Measurements from ENCODE around the gene TPCN2.

Gene TPCN2

DNA sequence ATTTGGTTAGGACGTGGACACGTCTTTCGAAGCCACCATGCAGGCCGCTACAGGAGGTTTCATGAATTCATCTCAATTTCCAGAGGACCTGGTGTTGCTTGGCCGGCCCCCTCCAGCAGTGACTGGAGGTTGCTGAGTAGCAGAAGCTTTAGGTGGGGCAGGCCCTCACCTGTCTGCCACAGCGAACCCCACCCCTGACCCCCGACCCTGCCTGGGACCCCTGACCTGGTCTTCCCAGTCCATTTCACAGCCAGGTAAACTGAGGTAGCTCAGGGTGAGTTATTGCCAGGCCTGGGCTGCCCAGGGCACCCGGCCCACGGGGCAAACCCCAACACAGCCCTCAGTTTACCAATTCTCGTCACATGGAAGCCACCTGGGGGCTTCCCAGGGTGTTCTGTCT lies 67.9 kb downstream of the TPCN2 start:
- DNase-seq (ENCODE audit: low read depth) = no peak
- no peak overlapping the region for H3K4me3 ChIP-seq (ENCODE audit: low read depth, low read length)

- no peak for DNase-seq (ENCODE audit: low read depth)
These were observed 70.5 kb downstream of the TPCN2 start for GRCh38 chr11:69119190-69119589.

GRCh38 chr11:69120096-69120875 lies 71.6 kb downstream of the TPCN2 start:
- H3K4me3 ChIP-seq (ENCODE audit: low read depth, low read length) = no peak overlapping the region
- DNase-seq (ENCODE audit: low read depth) = no peak

More at GRCh38 chr11:69119190-69119589, 70.5 kb downstream of the TPCN2 start:
- H3K4me3 ChIP-seq (ENCODE audit: low read depth, low read length) = no peak overlapping the region

- no peak for DNase-seq (ENCODE audit: low read depth)
- no peak overlapping the region for H3K4me3 ChIP-seq (ENCODE audit: low read depth, low read length)
These were observed 72.3 kb downstream of the TPCN2 start for GRCh38 chr11:69121021-69121420.

DNA sequence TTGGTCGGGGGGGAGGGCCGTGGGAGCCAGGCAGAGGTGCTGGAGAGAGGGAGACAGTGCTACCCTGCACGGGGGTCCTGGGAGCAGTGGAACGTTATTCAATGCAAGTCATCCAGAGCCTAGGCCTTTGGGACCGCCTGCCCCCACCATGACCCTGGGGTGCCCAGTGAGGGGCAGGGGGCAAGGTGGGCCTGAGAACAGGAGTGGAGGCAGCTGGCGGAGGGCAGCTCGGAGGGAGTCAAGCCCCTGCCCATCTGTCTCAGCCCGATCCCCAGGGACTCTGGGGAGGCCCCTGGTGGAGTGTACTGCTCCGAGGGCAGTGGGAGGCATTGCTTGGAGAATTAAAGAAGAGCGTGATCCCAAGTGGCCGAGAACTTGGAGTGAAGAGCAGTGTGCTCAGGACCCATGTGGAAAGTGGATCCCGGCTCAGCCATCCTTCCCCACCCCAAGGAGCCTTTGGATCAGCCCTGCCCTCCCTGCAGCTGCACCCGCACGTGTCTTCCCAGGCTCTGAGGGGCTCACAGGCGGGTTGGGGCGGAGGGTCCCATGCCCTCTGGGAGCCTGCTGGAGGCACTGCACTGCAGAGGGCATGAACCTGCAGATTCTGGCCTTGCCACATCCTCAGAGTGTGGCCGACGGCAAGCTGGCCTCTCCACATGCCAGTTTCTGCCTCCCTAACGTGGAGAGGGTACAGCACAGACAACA lies 73.0 kb downstream of the TPCN2 start:
- no peak overlapping the region for H3K4me3 ChIP-seq (ENCODE audit: low read depth, low read length)
- no peak for DNase-seq (ENCODE audit: low read depth)

GRCh38 chr11:69122326-69122629 lies 73.5 kb downstream of the TPCN2 start:
- DNase-seq (ENCODE audit: low read depth) = no peak
- H3K4me3 ChIP-seq (ENCODE audit: low read depth, low read length) = no peak overlapping the region

GRCh38 chr11:69122630-69123431 lies 74.1 kb downstream of the TPCN2 start:
- no peak for DNase-seq (ENCODE audit: low read depth)
- H3K4me3 ChIP-seq (ENCODE audit: low read depth, low read length) = no peak overlapping the region

- DNase-seq (ENCODE audit: low read depth) = no peak
- no peak overlapping the region for H3K4me3 ChIP-seq (ENCODE audit: low read depth, low read length)
These were observed 75.1 kb downstream of the TPCN2 start for GRCh38 chr11:69123593-69124545.

DNA sequence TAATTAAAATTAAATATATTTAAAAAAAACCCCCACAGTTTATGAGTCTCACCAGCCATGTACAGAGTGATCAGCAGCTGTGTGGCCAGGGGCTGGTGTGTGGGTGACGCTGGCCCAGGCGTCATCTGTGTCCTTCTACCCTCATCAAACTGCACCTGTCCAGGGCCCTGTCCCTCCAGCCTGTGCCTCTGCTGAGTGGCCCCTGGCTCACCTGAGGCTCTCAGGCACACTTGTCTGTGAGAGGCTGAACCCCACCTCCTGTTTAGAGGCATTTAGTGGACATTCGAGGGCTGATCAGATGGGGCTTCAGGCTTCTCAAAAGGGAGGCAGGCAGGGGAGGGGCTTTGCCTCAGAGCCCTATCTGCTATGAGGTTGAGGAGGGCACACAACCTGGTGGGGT lies 77.1 kb downstream of the TPCN2 start:
- H3K4me3 ChIP-seq (ENCODE audit: low read depth, low read length) = no peak overlapping the region

DNA sequence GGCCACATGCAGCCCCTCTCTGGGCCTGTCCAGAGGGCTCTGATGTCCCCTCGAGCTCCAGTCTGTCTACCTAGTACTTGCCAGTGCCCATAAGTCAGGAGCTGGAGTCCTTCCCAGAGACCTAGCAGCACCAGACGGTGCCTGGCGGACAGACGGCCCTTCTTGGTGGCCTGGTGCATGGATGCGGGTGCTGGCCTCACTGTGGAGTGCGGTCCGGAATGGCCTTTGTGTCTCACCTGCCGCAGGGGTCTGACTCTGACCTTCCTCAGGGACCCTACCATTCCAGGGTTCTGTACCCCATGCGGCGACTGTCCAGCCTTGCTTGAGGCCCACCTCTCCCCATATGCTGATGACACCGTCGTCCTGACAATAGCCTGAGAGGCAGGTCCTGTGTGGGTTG lies 77.6 kb downstream of the TPCN2 start:
- DNase-seq (ENCODE audit: low read depth) = no peak

More for the DNA sequence above, 77.1 kb downstream of the TPCN2 start:
- no peak for DNase-seq (ENCODE audit: low read depth)

GRCh38 chr11:69127081-69127850 lies 78.5 kb downstream of the TPCN2 start:
- no peak overlapping the region for H3K4me3 ChIP-seq (ENCODE audit: low read depth, low read length)
- no peak for DNase-seq (ENCODE audit: low read depth)

More for the DNA sequence above, 77.6 kb downstream of the TPCN2 start:
- no peak overlapping the region for H3K4me3 ChIP-seq (ENCODE audit: low read depth, low read length)

- no peak for DNase-seq (ENCODE audit: low read depth)
- no peak overlapping the region for H3K4me3 ChIP-seq (ENCODE audit: low read depth, low read length)
These were observed 79.2 kb downstream of the TPCN2 start for GRCh38 chr11:69127884-69128283.

DNA sequence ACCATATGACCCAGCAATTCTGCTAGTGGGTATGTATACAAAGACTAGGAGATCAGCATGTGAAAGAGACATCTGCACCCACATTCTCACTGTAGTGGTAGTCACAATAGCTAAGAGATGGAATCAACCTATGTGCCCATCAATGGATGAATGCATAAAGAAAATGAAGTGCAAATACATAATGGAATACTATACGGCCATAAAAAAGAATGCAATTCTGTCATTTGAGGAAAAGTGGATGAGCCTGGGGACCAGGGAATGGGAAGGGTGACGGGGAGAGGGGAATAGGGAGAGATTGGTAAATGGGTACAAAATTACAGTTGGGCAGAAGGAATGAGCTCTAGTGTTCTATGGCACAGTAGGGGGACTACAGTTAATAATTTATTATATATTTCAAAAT lies 80.3 kb downstream of the TPCN2 start:
- DNase-seq (ENCODE audit: low read depth) = no peak
- H3K4me3 ChIP-seq (ENCODE audit: low read depth, low read length) = no peak overlapping the region

DNA sequence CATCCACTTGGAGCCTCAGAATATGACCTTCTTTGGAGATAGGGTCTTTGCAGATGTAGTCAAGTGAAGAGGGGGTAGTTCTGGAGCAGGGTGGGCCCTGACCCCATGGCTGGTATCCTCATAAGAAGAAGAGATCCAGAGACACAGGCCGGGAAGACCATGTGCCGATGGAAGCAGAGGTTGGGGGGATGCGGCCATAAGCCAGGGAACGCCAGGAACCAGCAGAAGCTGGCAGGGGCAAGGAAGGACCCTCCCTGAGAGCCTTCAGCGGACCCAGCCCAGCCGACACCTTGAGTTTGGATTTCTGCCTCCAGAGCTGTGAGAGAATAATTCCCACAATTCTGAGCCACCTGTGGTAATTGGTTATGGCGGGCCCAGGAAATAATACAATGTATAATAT lies 80.9 kb downstream of the TPCN2 start:
- no peak for DNase-seq (ENCODE audit: low read depth)
- H3K4me3 ChIP-seq (ENCODE audit: low read depth, low read length) = no peak overlapping the region

GRCh38 chr11:69130654-69131053 lies 81.9 kb downstream of the TPCN2 start:
- no peak for DNase-seq (ENCODE audit: low read depth)
- no peak overlapping the region for H3K4me3 ChIP-seq (ENCODE audit: low read depth, low read length)

- H3K4me3 ChIP-seq (ENCODE audit: low read depth, low read length) = no peak overlapping the region
- DNase-seq (ENCODE audit: low read depth) = no peak
These were observed 82.4 kb downstream of the TPCN2 start for GRCh38 chr11:69131121-69131566.

DNA sequence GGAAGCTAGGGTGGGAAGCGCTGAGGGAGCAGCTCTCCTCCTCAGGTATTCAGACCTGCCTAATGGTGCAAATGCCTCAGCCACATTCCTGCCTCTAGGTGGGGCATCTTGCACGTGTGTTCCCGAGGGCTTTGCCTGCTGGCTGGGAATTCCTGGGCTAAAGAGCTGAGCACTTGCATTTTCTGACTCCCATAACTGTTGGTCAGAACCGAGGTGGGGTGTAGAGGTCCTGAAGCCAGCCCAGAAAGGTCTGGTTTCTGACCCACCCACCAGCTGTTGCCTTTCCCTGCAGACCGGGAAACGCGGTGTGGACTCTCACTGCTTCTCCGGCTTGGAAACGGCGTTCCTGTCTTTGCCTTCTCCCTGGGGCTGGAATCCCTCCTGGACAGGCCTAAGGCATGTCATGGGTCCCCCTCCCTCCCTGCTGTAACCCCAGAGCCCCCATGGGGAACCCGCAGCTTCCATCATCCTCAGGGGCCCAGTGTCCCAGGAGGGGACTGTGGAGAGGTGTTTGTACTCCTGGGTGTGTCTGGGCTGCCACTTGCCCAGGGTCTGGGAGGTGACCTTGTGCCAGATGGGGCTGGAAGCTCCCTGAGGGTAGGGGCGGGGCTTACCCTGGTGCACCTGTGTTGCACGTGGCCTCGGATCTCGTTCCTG lies 83.0 kb downstream of the TPCN2 start:
- H3K4me3 ChIP-seq (ENCODE audit: low read depth, low read length) = no peak overlapping the region
- no peak for DNase-seq (ENCODE audit: low read depth)

DNA sequence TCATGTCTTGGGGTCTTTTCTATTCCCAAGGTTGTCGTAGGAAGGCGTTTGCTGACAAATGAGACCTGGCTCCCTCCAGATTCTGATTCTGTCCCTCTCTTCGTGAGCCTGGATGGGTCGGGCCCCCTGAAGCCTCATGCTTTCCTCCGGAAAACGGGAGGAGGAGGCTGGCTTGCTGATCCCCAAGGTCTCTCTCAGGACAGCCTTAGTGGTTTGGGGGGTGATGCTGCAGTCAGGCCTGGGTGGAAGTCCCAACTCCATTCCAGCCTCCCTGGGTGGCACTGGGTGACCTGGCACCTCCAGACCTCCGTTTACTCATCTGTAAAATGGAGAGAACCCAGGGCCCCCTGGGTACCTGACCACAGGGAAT lies 83.6 kb downstream of the TPCN2 start:
- DNase-seq (ENCODE audit: low read depth) = no peak

More for the DNA sequence above, 83.6 kb downstream of the TPCN2 start:
- no peak overlapping the region for H3K4me3 ChIP-seq (ENCODE audit: low read depth, low read length)

All from skeletal muscle cell (primary cell).